NB4 (cell line): ENCODE measurements around the gene NEK1.
"Not testable (repeated sequence)": the region's sequence is repeated elsewhere in the genome, so short reads cannot be mapped to it uniquely, and the experiment has no call there.

Experiments
- DNase-seq: peaks from one replicate; pipeline ENCODE4 v3.0.0; 2010; ENCODE audit warnings: low read depth
- H3K4me3 ChIP-seq: one replicate; pipeline ENCODE4 v1.5.1; 2011; ENCODE audit warnings: mild to moderate bottlenecking, low read depth, low read length, moderate library complexity
- MYC ChIP-seq: IDR thresholded peaks from 2 replicates; pipeline ENCODE4 v1.6.1; 2011; ENCODE audit warnings: low read depth, low read length
- POLR2A ChIP-seq: IDR thresholded peaks from 2 replicates; pipeline ENCODE4 v1.6.1; 2011; ENCODE audit warnings: mild to moderate bottlenecking; ENCODE audit not compliant: insufficient read length; ENCODE audit errors: extremely low read depth
- TF ChIP-seq, protein P1 (sequence below): IDR thresholded peaks from 2 replicates; pipeline ENCODE4 v1.6.1; 2011; ENCODE audit warnings: low read depth, low read length
- TF ChIP-seq, protein P2 (sequence below): IDR thresholded peaks from one replicate; pipeline ENCODE4 v1.5.1; 2012; ENCODE audit warnings: low read depth, low read length

Gene NEK1

DNA sequence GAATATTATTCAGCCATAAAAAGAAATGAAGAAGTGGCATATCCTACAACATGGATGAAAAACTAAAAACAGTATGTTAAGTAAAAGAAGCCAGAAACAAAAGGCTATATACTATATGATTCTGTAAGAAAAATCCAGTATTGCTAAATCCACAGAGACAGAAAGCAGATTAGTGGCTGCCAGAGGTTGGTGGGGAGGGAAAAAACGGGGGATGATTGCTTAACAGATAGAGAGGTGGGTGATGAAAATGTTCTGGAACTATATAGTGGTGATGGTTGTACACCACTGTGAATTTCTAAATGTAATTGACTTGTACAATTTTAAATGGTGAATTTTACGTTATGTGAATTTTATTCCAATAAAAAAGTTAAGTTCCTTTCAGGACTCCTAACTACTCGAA is 184.0 kb downstream of the NEK1 start:
- no peak for DNase-seq
- H3K4me3 ChIP-seq = no peak overlapping the region
- TF ChIP-seq MYC (no peak), POLR2A (no peak)
- TF ChIP-seq, protein P1, sequence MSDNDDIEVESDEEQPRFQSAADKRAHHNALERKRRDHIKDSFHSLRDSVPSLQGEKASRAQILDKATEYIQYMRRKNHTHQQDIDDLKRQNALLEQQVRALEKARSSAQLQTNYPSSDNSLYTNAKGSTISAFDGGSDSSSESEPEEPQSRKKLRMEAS = no peak
- TF ChIP-seq, protein P2, sequence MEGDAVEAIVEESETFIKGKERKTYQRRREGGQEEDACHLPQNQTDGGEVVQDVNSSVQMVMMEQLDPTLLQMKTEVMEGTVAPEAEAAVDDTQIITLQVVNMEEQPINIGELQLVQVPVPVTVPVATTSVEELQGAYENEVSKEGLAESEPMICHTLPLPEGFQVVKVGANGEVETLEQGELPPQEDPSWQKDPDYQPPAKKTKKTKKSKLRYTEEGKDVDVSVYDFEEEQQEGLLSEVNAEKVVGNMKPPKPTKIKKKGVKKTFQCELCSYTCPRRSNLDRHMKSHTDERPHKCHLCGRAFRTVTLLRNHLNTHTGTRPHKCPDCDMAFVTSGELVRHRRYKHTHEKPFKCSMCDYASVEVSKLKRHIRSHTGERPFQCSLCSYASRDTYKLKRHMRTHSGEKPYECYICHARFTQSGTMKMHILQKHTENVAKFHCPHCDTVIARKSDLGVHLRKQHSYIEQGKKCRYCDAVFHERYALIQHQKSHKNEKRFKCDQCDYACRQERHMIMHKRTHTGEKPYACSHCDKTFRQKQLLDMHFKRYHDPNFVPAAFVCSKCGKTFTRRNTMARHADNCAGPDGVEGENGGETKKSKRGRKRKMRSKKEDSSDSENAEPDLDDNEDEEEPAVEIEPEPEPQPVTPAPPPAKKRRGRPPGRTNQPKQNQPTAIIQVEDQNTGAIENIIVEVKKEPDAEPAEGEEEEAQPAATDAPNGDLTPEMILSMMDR = no peak

DNA sequence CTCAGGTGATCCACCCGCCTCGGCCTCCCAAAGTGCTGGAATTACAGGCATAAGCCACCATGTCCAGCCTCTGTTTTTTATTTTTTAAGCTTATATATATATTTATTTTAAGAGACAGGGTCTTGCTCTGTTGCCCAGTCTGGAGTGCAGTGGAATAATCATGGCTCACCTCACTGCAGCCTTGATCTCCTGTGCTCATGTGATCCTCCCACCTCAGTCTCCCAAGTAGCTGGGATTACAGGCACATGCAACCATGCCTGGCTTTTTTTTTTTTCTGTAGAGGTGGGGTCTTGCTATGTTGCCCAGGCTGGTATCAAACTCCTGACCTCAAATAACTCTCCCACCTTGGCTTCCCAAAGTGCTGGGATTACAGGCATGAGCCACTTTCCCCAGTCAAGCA is 184.7 kb downstream of the NEK1 start:
- not testable (repeated sequence) for H3K4me3 ChIP-seq, DNase-seq

DNA sequence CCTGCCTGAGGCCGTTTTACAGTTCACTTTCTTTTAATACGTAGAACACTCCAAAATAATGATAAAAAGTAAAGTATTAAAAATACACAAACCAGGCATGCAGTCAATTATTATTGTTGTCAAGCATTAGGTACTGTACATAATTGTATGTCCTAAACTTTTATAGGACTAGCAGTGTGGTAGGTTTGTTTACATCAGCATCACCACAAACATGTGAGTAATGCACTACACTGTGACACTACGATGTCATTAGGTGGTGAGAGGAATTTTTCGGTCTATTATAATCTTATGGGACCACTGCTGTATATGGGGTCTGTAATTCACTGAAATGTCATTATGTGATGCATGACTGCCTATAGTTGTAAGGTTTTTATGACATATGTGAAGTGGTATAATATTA is 192.1 kb downstream of the NEK1 start:
- no peak overlapping the region for H3K4me3 ChIP-seq
- no peak for DNase-seq
- TF ChIP-seq, protein P2 = no peak
- TF ChIP-seq, protein P1 = no peak
- no peak for TF ChIP-seq MYC
- TF ChIP-seq POLR2A = no peak

DNA sequence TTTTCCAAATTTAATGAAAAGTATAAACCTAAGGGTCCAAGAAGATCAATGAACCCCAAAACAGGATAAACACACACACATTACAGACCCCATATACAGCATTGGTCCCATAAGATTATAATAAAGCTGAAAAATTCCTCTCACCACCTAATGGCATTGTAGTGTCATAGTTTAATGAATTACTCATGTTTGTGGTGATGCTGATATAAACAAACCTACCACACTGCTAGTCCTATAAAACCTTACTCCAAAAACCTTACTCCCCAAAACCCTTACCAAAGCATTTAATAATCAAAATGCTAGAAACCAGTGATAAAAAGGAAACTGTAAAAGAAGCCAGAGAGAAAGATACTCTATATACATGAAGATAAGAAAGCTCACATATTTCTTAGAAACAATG is 193.5 kb downstream of the NEK1 start:
- H3K4me3 ChIP-seq = no peak overlapping the region
- no peak for TF ChIP-seq POLR2A
- TF ChIP-seq, protein P1 = no peak
- TF ChIP-seq, protein P2 = no peak
- no peak for TF ChIP-seq MYC
- no peak for DNase-seq

DNA sequence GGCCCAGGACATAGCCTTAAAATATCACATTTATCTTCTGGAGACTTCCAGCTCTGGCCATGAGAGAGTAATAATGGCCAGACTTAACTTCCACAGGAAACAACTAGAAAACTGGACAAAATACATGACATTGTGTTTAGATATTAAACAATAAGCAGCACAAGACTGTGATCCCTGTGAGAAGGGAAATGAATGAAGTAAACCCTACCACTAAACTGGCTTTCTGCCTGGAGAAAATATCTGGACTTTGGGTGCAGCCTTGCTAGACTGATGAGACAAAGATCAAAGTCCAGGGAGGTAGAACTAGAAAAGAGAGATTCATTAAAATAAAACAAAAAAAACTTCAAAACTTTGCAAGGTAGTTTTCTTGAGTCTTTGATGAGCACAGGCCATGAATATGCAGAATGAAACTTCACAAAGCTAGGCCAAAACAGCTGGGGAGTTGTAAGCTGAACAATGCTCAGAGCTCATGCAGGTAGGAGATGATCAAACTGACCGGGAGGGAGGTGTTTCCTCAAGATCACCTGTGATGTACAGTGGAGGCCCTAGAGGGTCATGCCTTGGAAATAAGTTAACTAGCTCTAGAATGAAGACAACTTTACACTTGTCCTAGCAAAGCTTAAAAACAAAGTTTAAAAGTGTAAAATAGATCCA is 194.6 kb downstream of the NEK1 start:
- TF ChIP-seq, protein P2 = no peak
- no peak for TF ChIP-seq MYC
- no peak for TF ChIP-seq POLR2A
- TF ChIP-seq, protein P1 = no peak
- H3K4me3 ChIP-seq = no peak overlapping the region
- DNase-seq = no peak

DNA sequence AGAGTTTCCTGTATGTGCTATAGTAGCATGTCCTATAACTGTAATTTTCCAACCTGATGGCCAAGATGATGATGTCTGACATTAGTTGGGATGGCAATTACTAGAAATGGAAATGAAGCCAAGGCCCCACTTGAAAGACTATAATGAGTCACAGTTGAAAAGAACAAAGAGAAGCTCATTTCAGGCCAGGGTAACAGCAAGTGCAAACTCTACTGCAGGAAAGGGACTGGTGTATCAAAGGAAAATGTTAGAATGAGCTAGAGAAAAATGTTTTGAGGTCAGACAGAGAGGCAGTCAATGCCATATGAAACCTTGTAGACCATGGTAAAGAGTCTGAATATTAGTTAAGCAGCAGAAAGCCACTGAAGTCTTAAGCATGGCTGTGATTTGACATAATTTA is 195.4 kb downstream of the NEK1 start:
- DNase-seq = no peak
- no peak for TF ChIP-seq MYC
- TF ChIP-seq, protein P2 = no peak
- TF ChIP-seq POLR2A = no peak
- TF ChIP-seq, protein P1 = no peak

More for the DNA sequence above, 195.4 kb downstream of the NEK1 start:
- H3K4me3 ChIP-seq = no peak overlapping the region
